Endometrial microvascular endothelial cells (primary cell): ENCODE measurements around the gene PTPRC. TPM values are rescaled to one million over a fixed set of nuclear protein-coding genes. Genes with fewer than 3 reads are reported as not detected.

Experiments used
- in situ Hi-C: cut with HindIII; loops from 2 replicates; pipeline ENCODE4 v1.10.0; 2017; ENCODE audit warnings: low sequenced_read_pairs, low pct_unique_long_range_greater_than_20kb; ENCODE audit errors: inconsistent ontology term
- total RNA-seq: library from RNA; depleted of rRNA; stranded (reverse); fragments of >200 nt; gene quantifications from one replicate; pipeline ENCODE4 v1.2.3, GENCODE V29; 2015; ENCODE audit errors: inconsistent ontology term

Gene PTPRC
- total RNA-seq, 1 donor from 2014 or later, result not detected

- in situ Hi-C loops, result no loop called here
Measured at GRCh38 chr1:198687429-198687828, 48.6 kb downstream of the PTPRC start.

- in situ Hi-C loops, result no loop called here
Measured at GRCh38 chr1:198691063-198691462, 52.2 kb downstream of the PTPRC start.

- in situ Hi-C loops, result no loop called here
Measured at GRCh38 chr1:198693321-198693720, 54.5 kb downstream of the PTPRC start.

- in situ Hi-C loops, result no loop called here
Measured at GRCh38 chr1:198694542-198694941, 55.7 kb downstream of the PTPRC start.

- in situ Hi-C loops, result no loop called here
Measured at GRCh38 chr1:198696211-198696610, 57.4 kb downstream of the PTPRC start.

GRCh38 chr1:198699167-198700015 is 60.6 kb downstream of the PTPRC start:
- in situ Hi-C loops, result no loop called here

- in situ Hi-C loops, result no loop called here
Measured at GRCh38 chr1:198700016-198700392, 61.2 kb downstream of the PTPRC start.

GRCh38 chr1:198700396-198700795 is 61.6 kb downstream of the PTPRC start:
- in situ Hi-C loops, result no loop called here

- in situ Hi-C loops, result no loop called here
Measured at GRCh38 chr1:198701250-198701649, 62.4 kb downstream of the PTPRC start.

GRCh38 chr1:198701766-198702539 is 63.1 kb downstream of the PTPRC start:
- in situ Hi-C loops, result no loop called here

- in situ Hi-C loops, result no loop called here
Measured at GRCh38 chr1:198708761-198709525, 70.1 kb downstream of the PTPRC start.

- in situ Hi-C loops, result no loop called here
Measured at GRCh38 chr1:198711837-198712236, 73.0 kb downstream of the PTPRC start.

GRCh38 chr1:198713081-198713480 is 74.2 kb downstream of the PTPRC start:
- in situ Hi-C loops, result no loop called here

GRCh38 chr1:198714271-198714670 is 75.4 kb downstream of the PTPRC start:
- in situ Hi-C loops, result no loop called here

GRCh38 chr1:198716051-198716450 is 77.2 kb downstream of the PTPRC start:
- in situ Hi-C loops, result no loop called here

- in situ Hi-C loops, result no loop called here
Measured at GRCh38 chr1:198717510-198717909, 78.7 kb downstream of the PTPRC start.

GRCh38 chr1:198723127-198723526 is 84.3 kb downstream of the PTPRC start:
- in situ Hi-C loops, result no loop called here

GRCh38 chr1:198725090-198725489 is 86.2 kb downstream of the PTPRC start:
- in situ Hi-C loops, result no loop called here

- in situ Hi-C loops, result no loop called here
Measured at GRCh38 chr1:198726455-198726854, 87.6 kb downstream of the PTPRC start.
